DMS53 treated with DMSO at 0.1 percent for 48 hours (cell line): ENCODE data around the gene FGB.
A peak's percentile ranks its signal among the peaks of the same experiment; 100 is the strongest.
"Not testable (repeated sequence)": the region's sequence is repeated elsewhere in the genome, so short reads cannot be mapped to it uniquely, and the experiment has no call there.

Experiments
- DNase-seq: peaks from one replicate; lab custom pipeline; 2025; ENCODE audit not compliant: unreplicated experiment; lab: John Stamatoyannopoulos, UW

FGB gene

GRCh38 chr4:154594343-154594742 lies 31.5 kb downstream of the FGB start:
- DNase-seq = not testable (repeated sequence)

GRCh38 chr4:154595807-154596206 lies 33.0 kb downstream of the FGB start:
- peak; percentile 24 for DNase-seq

GRCh38 chr4:154597281-154597680 lies 34.5 kb downstream of the FGB start:
- DNase-seq = not testable (repeated sequence)

GRCh38 chr4:154597798-154598774 lies 35.3 kb downstream of the FGB start:
- no peak for DNase-seq

GRCh38 chr4:154602404-154603020 lies 39.7 kb downstream of the FGB start:
- DNase-seq = peak; percentile 71

GRCh38 chr4:154603033-154603943 lies 40.5 kb downstream of the FGB start:
- no peak for DNase-seq

GRCh38 chr4:154604696-154605200 lies 41.9 kb downstream of the FGB start:
- DNase-seq = no peak

- DNase-seq = no peak
Measured at GRCh38 chr4:154606728-154607723, 44.2 kb downstream of the FGB start.

GRCh38 chr4:154608361-154609252 lies 45.8 kb downstream of the FGB start:
- DNase-seq = no peak

GRCh38 chr4:154609532-154609931 lies 46.7 kb downstream of the FGB start:
- no peak for DNase-seq

- DNase-seq = no peak
Measured at GRCh38 chr4:154610582-154610981, 47.8 kb downstream of the FGB start.

GRCh38 chr4:154611833-154612232 lies 49.0 kb downstream of the FGB start:
- DNase-seq = no peak

GRCh38 chr4:154612472-154613414 lies 49.9 kb downstream of the FGB start, which contains the start of gene FGG:
TSS of gene FGG (minus strand) at chr4:154612656. CDS start at chr4:154612609, 47 bp downstream.
- DNase-seq = no peak

- DNase-seq = no peak
Measured at GRCh38 chr4:154614306-154614705, 51.5 kb downstream of the FGB start.

- no peak for DNase-seq
Measured at GRCh38 chr4:154615211-154615610, 52.4 kb downstream of the FGB start.

- DNase-seq = no peak
Measured at GRCh38 chr4:154616287-154616686, 53.5 kb downstream of the FGB start.

- no peak for DNase-seq
Measured at GRCh38 chr4:154616731-154617130, 53.9 kb downstream of the FGB start.
